GM12878 (cell line): ENCODE measurements around the gene SLC25A13. TPM values are rescaled to one million over a fixed set of nuclear protein-coding genes. Genes with fewer than 3 reads are reported as not detected.
"Not testable (repeated sequence)": the region's sequence is repeated elsewhere in the genome, so short reads cannot be mapped to it uniquely, and the experiment has no call there.

Experiments used
- ATAC-seq: fragments of 200-7000 bp; cut with Tn5 transposase; 3 replicates; pipeline ENCODE4 v1.9.1; 2020; ENCODE audit warnings: mild to moderate bottlenecking, moderate library complexity
- BruUV-seq: library from RNA; stranded (reverse); fragments of 400-500 nt; replicated peaks from 2 replicates; lab custom pipeline; 2021; lab: Mats Ljungman, UMichigan
- CTCF ChIA-PET: fragments of 300-600 bp; sonication (Branson Sonifier 250); formaldehyde crosslinking; extraction: SDS; loops from one replicate; lab custom pipeline; 2021; ENCODE audit warnings: inconsistent platforms; lab: Yijun Ruan, JAX
- POLR2A ChIA-PET: fragments of 350-600 bp; formaldehyde crosslinking; extraction: SDS; loops from one replicate; lab custom pipeline; 2021; ENCODE audit warnings: inconsistent platforms; lab: Charles Lee
- RAD21 ChIA-PET: fragments of 300-600 bp; sonication (Branson Sonifier 250); formaldehyde crosslinking; loops from one replicate; lab custom pipeline; 2023; ENCODE audit warnings: antibody characterized with exemption; ENCODE audit not compliant: unreplicated experiment; lab: Charles Lee
- SMC1A ChIA-PET: fragments of 300-600 bp; sonication (Branson Sonifier 250); formaldehyde crosslinking; loops from one replicate; lab custom pipeline; 2023; ENCODE audit not compliant: unreplicated experiment, uncharacterized antibody; lab: Charles Lee
- DNase-seq: peaks from one replicate; pipeline ENCODE4 v3.0.0-alpha.2; 2011; ENCODE audit warnings: low read depth, low spot score
- FAIRE-seq: peaks from 3 replicates; lab custom pipeline; 2011; peaks lifted over from hg19 to GRCh38; lab: Jason Lieb, UNC
- H2AFZ ChIP-seq: 2 replicates; pipeline ENCODE4 v1.6.0; 2011; ENCODE audit warnings: low read depth, low read length, control low read depth; ENCODE audit not compliant: control insufficient read depth
- H3K27ac ChIP-seq: 2 replicates; pipeline ENCODE4 v1.5.1; 2011; ENCODE audit warnings: control low read depth; ENCODE audit not compliant: control insufficient read depth, insufficient read depth
- H3K27me3 ChIP-seq, 2 experiments: replicated peaks in 1 of 2; 2 replicates each; pipeline versions ENCODE4 v1.6.0 to v1.6.1; 2011; ENCODE audit warnings: low read length in 1 of 2; ENCODE audit not compliant: control insufficient read depth in 2 of 2, insufficient read depth in 2 of 2
- H3K36me3 ChIP-seq, 2 experiments: 2 replicates each; pipeline ENCODE4 v1.5.1; 2011; ENCODE audit warnings: low read length in 1 of 2; ENCODE audit not compliant: control insufficient read depth in 2 of 2, insufficient read depth in 2 of 2
- H3K4me1 ChIP-seq: 2 replicates; pipeline ENCODE4 v1.6.1; 2011; ENCODE audit warnings: mild to moderate bottlenecking, low read length, moderate library complexity, mixed read lengths; ENCODE audit not compliant: control insufficient read depth, insufficient read depth
- H3K4me2 ChIP-seq: 2 replicates; pipeline ENCODE4 v1.6.0; 2011; ENCODE audit warnings: control low read depth; ENCODE audit not compliant: control insufficient read depth, insufficient read depth
- H3K4me3 ChIP-seq: fragments of 200-600 bp; sonication (generic); 2 replicates; pipeline ENCODE4 v1.5.1; 2016
- H3K79me2 ChIP-seq: 2 replicates; pipeline ENCODE4 v1.6.0; 2011; ENCODE audit warnings: low read length; ENCODE audit not compliant: control insufficient read depth, insufficient read depth
- H3K9ac ChIP-seq: 2 replicates; pipeline ENCODE4 v1.8.0; 2011; ENCODE audit warnings: low read length, control low read depth, mixed read lengths; ENCODE audit not compliant: control insufficient read depth, insufficient read depth
- H3K9me3 ChIP-seq: replicated peaks from 3 replicates; pipeline ENCODE4 v1.5.1; 2011; ENCODE audit warnings: mild to moderate bottlenecking, low read length; ENCODE audit not compliant: control insufficient read depth, insufficient read depth
- H4K20me1 ChIP-seq: 2 replicates; pipeline ENCODE4 v1.6.0; 2011; ENCODE audit not compliant: control insufficient read depth, insufficient read depth
- NKRF ChIP-seq: fragments of 450-650 bp; conservative IDR thresholded peaks from 2 replicates; pipeline ENCODE4 v1.6.1; 2017; ENCODE audit warnings: mild to moderate bottlenecking, moderate library complexity
- ZNF687 ChIP-seq: fragments of 450-650 bp; IDR thresholded peaks from 2 replicates; pipeline ENCODE4 v1.6.1; 2017; ENCODE audit warnings: mild to moderate bottlenecking, moderate library complexity
- WGBS: methylation state at CpG from one replicate; pipeline ENCODE4 v1.1.6; 2016; ENCODE audit warnings: low lambda C conversion rate; ENCODE audit not compliant: insufficient replicate concordance, insufficient coverage; ENCODE audit errors: missing lambda C conversion rate; 5-methylcytosine and 5-hydroxymethylcytosine counted together
- in situ Hi-C: fragments of 300-500 bp; cut with MboI; formaldehyde crosslinking; loops from 9 replicates; pipeline ENCODE4 v1.14.3; 2018; ENCODE audit warnings: mixed read lengths
- intact Hi-C: fragments of 100-400 bp; cut with micrococcal nuclease; formaldehyde crosslinking; loops from one replicate; pipeline ENCODE4 v1.14.2; 2022; ENCODE audit not compliant: unreplicated experiment
- polyA plus RNA-seq, 11 experiments: library from polyadenylated mRNA; depleted of rRNA in 4 of 11; unstranded in 6 of 11; stranded (reverse) in 5 of 11; fragments of >200 nt; fragmentation: Nextera tagmentation in 4 of 11; fragmentation: Illumina TruSeq in 1 of 11; extraction: Ambion mirVana in 4 of 11; extraction: Trizol in 1 of 11; gene quantifications; 1 replicate in 1 of 11; 2 replicates in 10 of 11; pipeline versions ENCODE4 v1.2.1 to v1.2.3, GENCODE V29; 2011 to 2016; ENCODE audit warnings: inconsistent platforms in 2 of 11, missing spikeins in 2 of 11, low read depth in 1 of 11
- total RNA-seq, 4 experiments: library from RNA; depleted of rRNA in 3 of 4; stranded (reverse); fragments of >200 nt in 3 of 4; fragmentation: Illumina TruSeq in 1 of 4; extraction: Trizol in 1 of 4; gene quantifications; 2 replicates each; pipeline versions ENCODE4 v1.2.1 to v1.2.3, GENCODE V29; 2013 to 2021

The SLC25A13 gene
- total and polyA plus RNA-seq, 10 of the 15 experiments (the other 5 are each of a cell fraction or from before 2014, with no cell fraction given): 7.0 to 24.7 (median 18.6) TPM

GRCh38 chr7:96297876-96298275 is 24.0 kb downstream of the SLC25A13 start (continued):
- TF ChIP-seq ZNF687 (no peak), NKRF (no peak)

- H3K9me3 ChIP-seq, H3K4me3 ChIP-seq, H3K27ac ChIP-seq, in situ Hi-C loops, RAD21 ChIA-PET, ATAC-seq, intact Hi-C loops, CTCF ChIA-PET, H3K36me3 ChIP-seq, H3K27me3 ChIP-seq, BruUV-seq, H3K9ac ChIP-seq, POLR2A ChIA-PET, H4K20me1 ChIP-seq, H3K79me2 ChIP-seq, DNase-seq, H3K4me1 ChIP-seq, FAIRE-seq, H3K4me2 ChIP-seq, H2AFZ ChIP-seq: not testable (repeated sequence)
- SMC1A ChIA-PET: interaction anchor here (1.1 to 1.7 kb wide), 2 partner anchors 8 to 89 kb away, joined by 3 to 7 read pairs; no protein-coding TSS in a partner anchor
- 95% methylated on average over 5 of the region's 5 CpGs for WGBS
These were observed 24.5 kb downstream of the SLC25A13 start for GRCh38 chr7:96297446-96297845.

- H3K9me3 ChIP-seq, in situ Hi-C loops, H3K4me2 ChIP-seq, ATAC-seq, H3K9ac ChIP-seq, BruUV-seq, H3K36me3 ChIP-seq, FAIRE-seq, POLR2A ChIA-PET, H2AFZ ChIP-seq, DNase-seq, H3K27ac ChIP-seq, H4K20me1 ChIP-seq, intact Hi-C loops, H3K4me3 ChIP-seq, CTCF ChIA-PET, RAD21 ChIA-PET, H3K4me1 ChIP-seq, SMC1A ChIA-PET, H3K79me2 ChIP-seq, H3K27me3 ChIP-seq: not testable (repeated sequence)
- 88% methylated on average over 3 of the region's 4 CpGs for WGBS
These were observed 28.0 kb downstream of the SLC25A13 start for GRCh38 chr7:96293911-96294310.
